Neuronal stem cell (in vitro differentiated cells): ENCODE data around the gene ST6GALNAC2.
A peak's percentile ranks its signal among the peaks of the same experiment; 100 is the strongest.
"Not testable (repeated sequence)": the region's sequence is repeated elsewhere in the genome, so short reads cannot be mapped to it uniquely, and the experiment has no call there.

Experiments
- DNase-seq: peaks from one replicate; pipeline ENCODE4 v3.0.0-alpha.2; 2013; ENCODE audit warnings: low spot score
- H2AFZ ChIP-seq: one replicate; pipeline ENCODE4 v1.6.1; 2013; ENCODE audit warnings: mild to moderate bottlenecking, low read length, inconsistent platforms
- H2AK5ac ChIP-seq: 2 replicates; pipeline ENCODE4 v1.6.1; 2013; ENCODE audit warnings: low read depth, mild to moderate bottlenecking, inconsistent platforms, low read length, moderate library complexity, mixed read lengths
- H2BK120ac ChIP-seq: 2 replicates; pipeline ENCODE4 v1.6.1; 2013; ENCODE audit warnings: low read depth, mild to moderate bottlenecking, inconsistent platforms, low read length, moderate library complexity, mixed read lengths
- H2BK12ac ChIP-seq: one replicate; pipeline ENCODE4 v1.6.1; 2013; ENCODE audit warnings: low read length, inconsistent platforms
- H2BK15ac ChIP-seq: 2 replicates; pipeline ENCODE4 v1.6.1; 2013; ENCODE audit warnings: mild to moderate bottlenecking, low read length, inconsistent platforms, mixed read lengths
- H2BK5ac ChIP-seq: one replicate; pipeline ENCODE4 v1.6.1; 2013; ENCODE audit warnings: inconsistent platforms, mild to moderate bottlenecking, low read length, moderate library complexity
- H3K14ac ChIP-seq: one replicate; pipeline ENCODE4 v1.6.1; 2013; ENCODE audit warnings: low read length, inconsistent platforms
- H3K18ac ChIP-seq: 2 replicates; pipeline ENCODE4 v1.6.1; 2013; ENCODE audit warnings: low read length, inconsistent platforms
- H3K23ac ChIP-seq: 2 replicates; pipeline ENCODE4 v1.6.1; 2013; ENCODE audit warnings: low read depth, mild to moderate bottlenecking, mixed read lengths, low read length, inconsistent platforms; ENCODE audit not compliant: poor library complexity
- H3K27ac ChIP-seq: replicated peaks from 3 replicates; pipeline ENCODE4 v1.5.1; 2013; ENCODE audit warnings: low read length, inconsistent platforms
- H3K27me3 ChIP-seq, 3 experiments: 2 replicates each; pipeline ENCODE4 v1.6.1; 2013; ENCODE audit warnings: low read length in 3 of 3, mild to moderate bottlenecking in 2 of 3, inconsistent platforms in 1 of 3, low read depth in 1 of 3, mixed read lengths in 1 of 3, moderate library complexity in 1 of 3; ENCODE audit not compliant: control insufficient read depth in 3 of 3, insufficient read depth in 3 of 3
- H3K36me3 ChIP-seq, 2 donors: replicated peaks in 1 of 2; 2 replicates each; pipeline ENCODE4 v1.6.1; 2013; ENCODE audit warnings: low read length in 2 of 2; ENCODE audit not compliant: control insufficient read depth in 2 of 2, insufficient read depth in 2 of 2
- H3K4ac ChIP-seq: 2 replicates; pipeline ENCODE4 v1.6.1; 2013; ENCODE audit warnings: inconsistent platforms, mild to moderate bottlenecking, low read length, moderate library complexity
- H3K4me1 ChIP-seq, 2 donors: 1 replicate in 1 of 2; 2 replicates in 1 of 2; pipeline ENCODE4 v1.6.1; 2013; ENCODE audit warnings: low read length in 2 of 2, low read depth in 1 of 2; ENCODE audit not compliant: control insufficient read depth in 2 of 2, insufficient read depth in 1 of 2
- H3K4me2 ChIP-seq: one replicate; pipeline ENCODE4 v1.6.1; 2013; ENCODE audit warnings: mild to moderate bottlenecking, low read length, inconsistent platforms; ENCODE audit not compliant: insufficient read depth, poor library complexity, severe bottlenecking
- H3K4me3 ChIP-seq, 2 donors: 2 replicates each; pipeline ENCODE4 v1.5.1; 2013; ENCODE audit warnings: low read length in 2 of 2, mild to moderate bottlenecking in 2 of 2, inconsistent platforms in 1 of 2, moderate library complexity in 1 of 2
- H3K79me1 ChIP-seq: one replicate; pipeline ENCODE4 v1.6.1; 2013; ENCODE audit warnings: low read depth, mild to moderate bottlenecking, inconsistent platforms, low read length, moderate library complexity
- H3K9ac ChIP-seq: one replicate; pipeline ENCODE4 v1.6.1; 2013; ENCODE audit warnings: mild to moderate bottlenecking, low read depth, low read length, inconsistent platforms; ENCODE audit not compliant: poor library complexity
- H3K9me3 ChIP-seq, 2 donors: replicated peaks in 1 of 2; 2 replicates each; pipeline versions ENCODE3 to v1.6.1; 2013; ENCODE audit warnings: low read length in 2 of 2, mild to moderate bottlenecking in 2 of 2, inconsistent platforms in 1 of 2, low read depth in 1 of 2, mixed read lengths in 1 of 2, moderate library complexity in 1 of 2; ENCODE audit not compliant: control insufficient read depth in 2 of 2, insufficient read depth in 1 of 2
- H4K8ac ChIP-seq: one replicate; pipeline ENCODE4 v1.6.1; 2013; ENCODE audit warnings: low read depth, mild to moderate bottlenecking, inconsistent platforms, low read length, moderate library complexity
- H4K91ac ChIP-seq: one replicate; pipeline ENCODE4 v1.6.1; 2013; ENCODE audit warnings: low read length, low read depth, mild to moderate bottlenecking, inconsistent platforms; ENCODE audit not compliant: poor library complexity
- WGBS, 2 donors: extraction: QIAGEN DNeasy Blood & Tissue Kit; methylation state at CpG; one replicate each; pipeline ENCODE4 v1.1.7; 2013; ENCODE audit warnings: missing lambda C conversion rate in 2 of 2, mixed read lengths in 1 of 2; ENCODE audit not compliant: insufficient read length in 2 of 2, insufficient replicate concordance in 1 of 2; ENCODE audit errors: extremely low coverage in 2 of 2; 5-methylcytosine and 5-hydroxymethylcytosine counted together

Gene ST6GALNAC2

DNA sequence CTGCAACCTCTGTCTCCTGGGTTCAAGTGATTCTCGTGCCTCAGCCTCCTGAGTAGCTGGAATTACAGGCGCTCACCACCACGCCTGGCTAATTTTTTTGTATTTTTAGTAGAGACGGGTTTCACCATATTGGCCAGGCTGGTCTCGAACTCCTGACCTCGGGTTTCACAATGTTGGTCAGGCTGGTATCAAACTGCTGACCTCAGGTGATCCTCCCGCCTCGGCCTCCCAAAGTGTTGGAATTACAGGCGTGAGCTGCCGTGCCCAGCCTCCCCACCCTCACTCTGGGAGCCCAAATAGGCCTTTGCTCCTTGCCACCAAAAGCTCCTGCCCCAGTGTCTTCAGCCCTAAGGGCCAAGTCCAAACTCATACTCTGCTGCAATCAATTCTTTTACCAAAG, 64.0 kb downstream of the ST6GALNAC2 start:
- H2BK15ac ChIP-seq, H3K4me1 ChIP-seq, H3K27ac ChIP-seq, H4K91ac ChIP-seq, H3K23ac ChIP-seq, H2BK5ac ChIP-seq, H2BK120ac ChIP-seq, H3K4me3 ChIP-seq, H3K18ac ChIP-seq, H2AK5ac ChIP-seq, H2AFZ ChIP-seq, H3K9me3 ChIP-seq, H3K4ac ChIP-seq, H4K8ac ChIP-seq, DNase-seq, H2BK12ac ChIP-seq, H3K4me2 ChIP-seq, H3K9ac ChIP-seq, H3K79me1 ChIP-seq, H3K36me3 ChIP-seq: not testable (repeated sequence)
- WGBS, 2 donors = no CpG with 5 or more reads among the region's 10 CpGs
- H3K27me3 ChIP-seq = peaks cover 0 to 47% (median 2%) of the 10 kb centered on the region in 3 experiments
- peak overlapping the region; percentile 47 for H3K14ac ChIP-seq

DNA sequence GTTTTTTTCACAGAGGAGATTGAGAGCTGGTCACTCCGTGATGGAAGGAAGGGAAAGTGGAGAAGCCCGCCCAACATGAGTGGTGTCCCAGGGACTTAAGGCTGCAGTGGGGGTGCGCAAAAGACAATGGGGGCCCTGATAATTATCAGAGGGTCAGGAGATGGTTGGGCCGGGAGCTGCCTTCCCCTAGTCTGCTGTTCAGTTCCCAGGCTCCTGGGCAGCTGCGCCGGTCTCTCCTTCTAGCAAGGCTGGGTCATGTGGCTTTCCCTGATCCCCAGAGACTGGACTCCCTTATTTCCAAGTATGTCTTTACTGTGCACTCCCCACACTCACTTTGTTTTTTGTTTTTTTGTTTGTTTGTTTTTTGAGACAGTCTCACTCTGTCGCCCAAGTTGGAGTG, 64.4 kb downstream of the ST6GALNAC2 start:
- Histone ChIP-seq H2BK120ac (no peak overlapping the region), H3K27ac (no peak overlapping the region), H2AFZ (no peak overlapping the region), H2BK15ac (peak overlapping the region; percentile 55), H3K27me3 (peaks cover 0 to 47% (median 2%) of the 10 kb centered on the region in 3 experiments), H3K4me2 (no peak overlapping the region), H2BK12ac (no peak overlapping the region), H3K14ac (no peak overlapping the region), H4K8ac (no peak overlapping the region), H3K4ac (no peak overlapping the region), H3K4me1 (peaks cover 2 to 5% of the 10 kb centered on the region in 2 donors), H3K9ac (no peak overlapping the region), H2BK5ac (no peak overlapping the region), H4K91ac (peak overlapping the region; percentile 30), H3K18ac (no peak overlapping the region), H2AK5ac (peak overlapping the region; percentile 21), H3K9me3 (no peaks in the 10 kb centered on the region), H3K79me1 (peaks cover 1% of the 10 kb centered on the region), H3K36me3 (no peaks in the 10 kb centered on the region), H3K4me3 (no peak overlapping the region), H3K23ac (no peak overlapping the region)
- no peak for DNase-seq
- no CpG with 5 or more reads among the region's 7 CpGs for WGBS, 2 donors

DNA sequence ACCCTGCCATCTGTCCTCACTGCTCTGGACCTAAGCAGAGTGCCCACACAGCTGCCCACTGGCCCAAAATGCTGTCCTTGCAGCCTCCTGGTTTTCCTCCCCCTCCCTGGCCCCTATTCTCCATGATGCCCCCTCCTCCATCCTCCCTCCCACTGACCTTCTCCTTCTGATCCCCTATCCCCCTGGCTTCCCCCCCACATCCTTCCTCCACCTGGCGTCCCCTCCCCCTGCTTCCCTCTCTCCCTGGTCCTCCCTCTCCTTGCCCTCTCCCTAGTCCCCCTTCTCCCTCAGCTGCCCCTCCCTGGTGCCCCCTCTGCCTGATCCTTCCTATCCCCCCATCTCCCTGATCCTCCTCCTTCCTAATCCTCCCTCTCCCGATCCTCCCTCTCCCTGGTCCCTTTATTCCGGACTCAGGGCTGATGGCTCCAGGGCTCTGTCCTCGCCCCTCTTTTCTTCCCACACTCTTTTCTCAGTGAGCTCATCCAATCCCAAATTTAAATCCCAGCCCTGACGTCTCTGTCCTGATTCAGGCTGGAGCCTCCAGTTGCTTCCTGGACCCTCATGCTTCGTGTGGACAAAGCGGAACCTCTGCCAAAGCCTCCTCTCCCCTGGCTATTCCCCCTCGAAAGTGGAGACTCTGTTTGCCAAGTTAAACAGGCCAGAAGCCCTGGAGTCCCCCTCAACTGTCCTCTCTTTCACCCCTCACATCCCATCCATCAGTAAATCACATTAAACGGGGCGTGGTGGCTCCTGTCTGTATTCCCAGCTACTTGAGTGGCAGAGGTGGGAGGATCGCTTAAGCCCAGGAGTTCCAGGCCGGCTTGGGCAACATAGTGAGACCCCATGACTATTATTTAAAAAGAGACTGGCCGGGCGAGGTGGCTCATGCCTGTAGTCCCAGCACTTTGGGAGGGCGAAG, 66.4 kb downstream of the ST6GALNAC2 start:
- H3K27me3 ChIP-seq = peaks cover 0 to 41% (median 2%) of the 10 kb centered on the region in 3 experiments
- no peaks in the 10 kb centered on the region for H3K36me3 ChIP-seq
- no peak overlapping the region for H2AFZ ChIP-seq
- H3K4me2 ChIP-seq = no peak overlapping the region
- no peak overlapping the region for H2BK5ac ChIP-seq
- DNase-seq = no peak
- no peak overlapping the region for H2BK120ac ChIP-seq
- H3K4me3 ChIP-seq = no peak overlapping the region
- H4K91ac ChIP-seq = no peak overlapping the region
- no peak overlapping the region for H3K9ac ChIP-seq
- WGBS, 2 donors = no CpG with 5 or more reads among the region's 15 CpGs
- H3K27ac ChIP-seq = no peak overlapping the region
- no peak overlapping the region for H2AK5ac ChIP-seq
- no peak overlapping the region for H3K18ac ChIP-seq
- H4K8ac ChIP-seq = no peak overlapping the region
- H2BK15ac ChIP-seq = no peak overlapping the region
- no peak overlapping the region for H3K23ac ChIP-seq
- H2BK12ac ChIP-seq = no peak overlapping the region
- H3K14ac ChIP-seq = no peak overlapping the region
- peaks cover 3 to 5% of the 10 kb centered on the region in 2 donors for H3K4me1 ChIP-seq
- no peaks in the 10 kb centered on the region for H3K9me3 ChIP-seq
- H3K4ac ChIP-seq = no peak overlapping the region
- H3K79me1 ChIP-seq = peaks cover 1% of the 10 kb centered on the region

DNA sequence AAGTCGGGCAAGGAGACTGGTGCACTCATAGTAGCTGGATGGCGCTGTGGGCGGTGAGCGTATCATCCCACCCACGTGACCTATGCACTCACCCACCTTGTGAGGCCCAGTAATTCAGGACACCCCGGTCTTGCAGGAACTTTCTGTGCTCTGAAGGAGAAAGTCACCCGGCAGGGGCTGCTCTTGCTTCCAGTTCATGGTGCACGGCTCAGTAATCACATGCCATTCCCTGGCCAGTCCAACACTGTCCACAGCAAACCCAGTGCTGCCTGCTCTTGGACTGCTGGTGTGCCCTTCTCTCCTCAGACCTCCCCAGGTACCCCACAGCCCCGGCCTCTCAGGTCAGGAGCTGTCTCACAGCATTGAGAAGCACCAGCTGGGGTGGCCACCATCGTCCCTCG, 68.0 kb downstream of the ST6GALNAC2 start:
- Histone ChIP-seq H3K27ac (no peak overlapping the region), H3K4me2 (no peak overlapping the region), H4K8ac (no peak overlapping the region), H3K9me3 (no peaks in the 10 kb centered on the region), H3K4ac (no peak overlapping the region), H4K91ac (no peak overlapping the region), H2AFZ (no peak overlapping the region), H3K79me1 (peaks cover 1% of the 10 kb centered on the region), H3K18ac (peak overlapping the region; percentile 42), H3K4me3 (no peak overlapping the region), H3K23ac (no peak overlapping the region), H2BK12ac (no peak overlapping the region), H2AK5ac (no peak overlapping the region), H2BK120ac (no peak overlapping the region), H2BK15ac (peak overlapping the region; percentile 39), H2BK5ac (peak overlapping the region; percentile 6), H3K4me1 (peaks cover 3 to 4% of the 10 kb centered on the region in 2 donors), H3K27me3 (peaks cover 0 to 45% (median 0%) of the 10 kb centered on the region in 3 experiments), H3K14ac (no peak overlapping the region), H3K36me3 (no peaks in the 10 kb centered on the region), H3K9ac (no peak overlapping the region)
- no peak for DNase-seq
- no CpG with 5 or more reads among the region's 11 CpGs for WGBS, 2 donors
